Choroid plexus epithelial cell (primary cell): ENCODE data around the gene GFOD2.

Experiments used
- DNase-seq: peaks from one replicate; pipeline ENCODE4 v3.0.0-alpha.2; 2010; ENCODE audit warnings: low read depth
- H3K4me3 ChIP-seq: 2 replicates; pipeline ENCODE4 v1.5.1; 2011; ENCODE audit warnings: low read depth, mild to moderate bottlenecking, control low read depth, low read length, moderate library complexity
- CTCF ChIP-seq: conservative IDR thresholded peaks from 2 replicates; pipeline ENCODE4 v1.5.1; 2011; ENCODE audit warnings: low read depth, mild to moderate bottlenecking, control low read depth, inconsistent platforms, low read length, moderate library complexity

Gene GFOD2

GRCh38 chr16:67667817-67668494, 51.2 kb downstream of the GFOD2 start:
- TF ChIP-seq CTCF: peak; percentile 88
- peak overlapping the region; percentile 6 for H3K4me3 ChIP-seq
- peak; percentile 92 for DNase-seq

GRCh38 chr16:67667453-67667816, 51.7 kb downstream of the GFOD2 start:
- no peak for TF ChIP-seq CTCF
- no peak for DNase-seq
- peak overlapping the region; percentile 78 for H3K4me3 ChIP-seq

GRCh38 chr16:67666559-67667452, 52.3 kb downstream of the GFOD2 start, which contains the start of the genes C16orf86 and ENKD1:
C16orf86 (plus strand) TSS chr16:67666814; CDS start chr16:67666971, 157 bp downstream.
ENKD1 (minus strand) TSS chr16:67666750; CDS start chr16:67666442, 308 bp downstream.
- DNase-seq: peak; percentile 70
- H3K4me3 ChIP-seq: peak within 1 kb of the TSS; percentile 78
- TF ChIP-seq CTCF: no peak

GRCh38 chr16:67666032-67666551, 53.0 kb downstream of the GFOD2 start:
- DNase-seq: peak; percentile 46
- no peak for TF ChIP-seq CTCF
- peak overlapping the region; percentile 78 for H3K4me3 ChIP-seq

GRCh38 chr16:67665598-67665997, 53.5 kb downstream of the GFOD2 start:
- TF ChIP-seq CTCF: no peak
- peak overlapping the region; percentile 78 for H3K4me3 ChIP-seq
- no peak for DNase-seq

GRCh38 chr16:67664871-67665270, 54.2 kb downstream of the GFOD2 start:
- TF ChIP-seq CTCF: no peak
- no peak for DNase-seq
- no peak overlapping the region for H3K4me3 ChIP-seq
